Neural progenitor cell (in vitro differentiated cells): ENCODE results near the gene CALR. TPM values are rescaled to one million over a fixed set of nuclear protein-coding genes. Genes with fewer than 3 reads are reported as not detected.

Source experiments
- DNase-seq: peaks from one replicate; pipeline ENCODE4 v3.0.0-alpha.2; 2016; ENCODE audit warnings: low spot score
- H2AFZ ChIP-seq: fragments of 200-600 bp; sonication (generic); replicated peaks from 2 replicates; pipeline ENCODE4 v1.6.1; 2016; ENCODE audit warnings: antibody characterized with exemption
- H3F3A ChIP-seq: fragments of 200-600 bp; sonication (generic); 2 replicates; pipeline ENCODE4 v1.6.1; 2016; ENCODE audit warnings: antibody characterized with exemption, low read depth
- H3K27ac ChIP-seq: fragments of 200-600 bp; sonication (generic); 2 replicates; pipeline ENCODE4 v1.5.1; 2016; ENCODE audit warnings: mild to moderate bottlenecking
- H3K27me3 ChIP-seq: fragments of 200-600 bp; sonication (generic); 2 replicates; pipeline ENCODE4 v1.6.1; 2016; ENCODE audit warnings: mild to moderate bottlenecking, moderate library complexity
- H3K36me3 ChIP-seq: fragments of 200-600 bp; sonication (generic); 2 replicates; pipeline ENCODE4 v1.5.1; 2016
- H3K4me1 ChIP-seq: fragments of 200-600 bp; sonication (generic); 2 replicates; pipeline ENCODE4 v1.6.1; 2016; ENCODE audit warnings: mixed run types
- H3K4me2 ChIP-seq: fragments of 200-600 bp; sonication (generic); 2 replicates; pipeline ENCODE4 v1.6.1; 2016
- H3K4me3 ChIP-seq: fragments of 200-600 bp; sonication (generic); 2 replicates; pipeline ENCODE4 v1.5.1; 2016
- H3K79me2 ChIP-seq: fragments of 200-600 bp; sonication (generic); 2 replicates; pipeline ENCODE4 v1.6.1; 2016; ENCODE audit warnings: low read depth
- H3K9ac ChIP-seq: fragments of 200-600 bp; sonication (generic); 2 replicates; pipeline ENCODE4 v1.6.1; 2016
- H3K9me3 ChIP-seq: fragments of 200-600 bp; sonication (generic); 2 replicates; pipeline ENCODE4 v1.5.1; 2016; ENCODE audit warnings: low read depth
- H4K20me1 ChIP-seq: fragments of 200-600 bp; sonication (generic); 2 replicates; pipeline ENCODE4 v1.6.1; 2016; ENCODE audit warnings: low read depth
- H3K27ac Mint-ChIP-seq: 3 replicates; pipeline ENCODE4 v1.8.0; 2021; ENCODE audit warnings: mixed read lengths
- H3K27me3 Mint-ChIP-seq: 2 replicates; pipeline ENCODE4 v1.8.0; 2022; ENCODE audit warnings: low read depth, mild to moderate bottlenecking, inconsistent platforms, moderate library complexity, mixed read lengths; ENCODE audit not compliant: insufficient read depth
- H3K36me3 Mint-ChIP-seq: 3 replicates; pipeline ENCODE4 v1.8.0; 2021; ENCODE audit warnings: mixed read lengths
- H3K4me1 Mint-ChIP-seq: 3 replicates; pipeline ENCODE4 v1.8.0; 2021; ENCODE audit warnings: mixed read lengths
- H3K4me3 Mint-ChIP-seq: 3 replicates; pipeline ENCODE4 v1.8.0; 2021; ENCODE audit warnings: mild to moderate bottlenecking, moderate library complexity, mixed read lengths
- H3K9me3 Mint-ChIP-seq: 3 replicates; pipeline ENCODE4 v1.8.0; 2020; ENCODE audit warnings: mixed read lengths
- CTCF ChIP-seq: fragments of 200-600 bp; sonication (generic); IDR thresholded peaks from 2 replicates; pipeline ENCODE4 v1.5.1; 2017; ENCODE audit warnings: antibody characterized with exemption, mild to moderate bottlenecking
- EZH2 ChIP-seq: fragments of 200-600 bp; sonication (generic); IDR thresholded peaks from 2 replicates; pipeline ENCODE4 v1.6.1; 2017; ENCODE audit warnings: antibody characterized with exemption, mild to moderate bottlenecking, moderate library complexity
- EZH2phosphoT487 ChIP-seq: fragments of 200-600 bp; sonication (generic); IDR thresholded peaks from 2 replicates; pipeline ENCODE4 v1.6.1; 2017; ENCODE audit warnings: antibody characterized with exemption
- total RNA-seq: library from RNA; depleted of rRNA; stranded (reverse); fragments of >200 nt; gene quantifications from 2 replicates; pipeline ENCODE4 v1.2.3, GENCODE V29; 2015; ENCODE audit warnings: low replicate concordance

The CALR gene
- total RNA-seq, 1 donor from 2014 or later: 437 TPM

DNA sequence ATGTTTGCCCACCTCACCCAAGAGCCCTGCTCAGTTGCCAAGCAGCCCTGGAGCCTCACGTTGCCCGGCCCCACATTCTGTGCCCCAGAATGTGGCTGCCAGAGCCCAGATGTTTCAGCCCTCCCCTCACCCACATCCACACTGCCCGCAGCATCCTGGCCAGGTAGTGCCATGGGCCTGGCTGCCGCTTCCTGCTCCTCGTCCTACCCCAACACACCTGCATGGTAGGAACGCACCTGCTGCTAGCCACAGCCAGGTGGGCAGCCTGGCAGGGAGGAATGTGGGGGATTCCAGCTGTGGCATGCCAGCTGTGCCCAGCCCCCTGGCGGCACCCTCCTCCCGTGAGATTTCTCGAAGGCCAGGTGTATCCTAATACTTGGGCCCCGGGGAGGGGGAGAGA lies 49.4 kb downstream of the CALR start:
- H3K36me3 ChIP-seq: no peaks in the 10 kb centered on the region
- H3K4me3 Mint-ChIP-seq: no peak overlapping the region
- H3F3A ChIP-seq: peaks cover 6% of the 10 kb centered on the region
- H3K4me3 ChIP-seq: no peak overlapping the region
- no peaks in the 10 kb centered on the region for H3K4me1 ChIP-seq
- DNase-seq: no peak
- no peaks in the 10 kb centered on the region for H3K36me3 Mint-ChIP-seq
- no peaks in the 10 kb centered on the region for H3K9me3 ChIP-seq
- no peak overlapping the region for H2AFZ ChIP-seq
- no peak overlapping the region for H3K27ac ChIP-seq
- TF ChIP-seq CTCF (no peak), EZH2 (no peak), EZH2phosphoT487 (no peak)
- H3K4me1 Mint-ChIP-seq: peaks cover 21% of the 10 kb centered on the region
- H3K27me3 ChIP-seq: peaks cover 100% of the 10 kb centered on the region
- H4K20me1 ChIP-seq: peaks cover 5% of the 10 kb centered on the region
- peaks cover 5% of the 10 kb centered on the region for H3K9me3 Mint-ChIP-seq
- no peak overlapping the region for H3K27ac Mint-ChIP-seq
- peaks cover 34% of the 10 kb centered on the region for H3K27me3 Mint-ChIP-seq
- H3K9ac ChIP-seq: no peak overlapping the region
- H3K4me2 ChIP-seq: no peak overlapping the region
- no peaks in the 10 kb centered on the region for H3K79me2 ChIP-seq

DNA sequence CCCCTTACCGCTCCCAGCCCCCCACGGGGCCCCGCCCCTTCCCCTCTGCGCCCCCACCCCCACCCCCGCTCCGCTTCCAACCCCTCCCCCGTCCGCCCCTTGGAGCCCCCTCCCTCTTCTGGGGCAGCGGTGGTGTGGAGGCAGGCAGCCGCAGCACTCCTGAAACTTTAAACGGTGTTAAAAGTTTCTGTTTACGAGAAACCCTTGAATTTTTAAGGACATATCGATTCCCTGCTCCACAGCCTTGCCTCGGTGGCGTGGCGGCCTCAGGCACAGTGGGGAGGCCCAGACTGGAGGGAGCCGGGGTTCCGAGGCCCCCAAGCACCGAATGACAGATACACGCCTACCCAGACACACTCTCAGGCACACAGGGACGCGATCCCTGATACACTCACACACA lies 52.0 kb downstream of the CALR start:
- Histone ChIP-seq H3K27me3 (peaks cover 99% of the 10 kb centered on the region), H3K4me1 (no peaks in the 10 kb centered on the region), H3F3A (peaks cover 8% of the 10 kb centered on the region), H3K27ac (no peak overlapping the region), H2AFZ (no peak overlapping the region), H3K79me2 (no peaks in the 10 kb centered on the region), H3K36me3 (no peaks in the 10 kb centered on the region), H3K4me3 (no peak overlapping the region), H3K9me3 (no peaks in the 10 kb centered on the region), H4K20me1 (peaks cover 18% of the 10 kb centered on the region), H3K9ac (no peak overlapping the region), H3K4me2 (no peak overlapping the region)
- Mint-ChIP-seq H3K27me3 (peaks cover 48% of the 10 kb centered on the region), H3K4me3 (peak overlapping the region; percentile 21), H3K9me3 (peaks cover 9% of the 10 kb centered on the region), H3K4me1 (peaks cover 21% of the 10 kb centered on the region), H3K36me3 (no peaks in the 10 kb centered on the region), H3K27ac (no peak overlapping the region)
- no peak for TF ChIP-seq CTCF
- no peak for DNase-seq

DNA sequence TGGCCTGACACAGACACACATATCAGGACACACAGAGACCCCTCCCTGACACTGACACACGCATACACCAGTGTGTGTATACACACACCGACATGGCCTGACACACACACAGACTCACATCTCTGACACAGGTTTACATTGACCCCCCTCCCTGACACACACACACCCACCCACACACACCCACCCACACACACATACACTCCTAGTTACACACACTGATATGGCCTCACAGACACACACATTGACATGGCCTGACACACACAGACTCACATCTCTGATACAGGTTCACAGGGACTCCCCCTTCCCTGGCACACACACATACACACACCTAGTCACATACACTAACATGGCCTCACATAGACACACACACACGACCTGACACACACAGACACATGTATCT lies 52.4 kb downstream of the CALR start:
- H2AFZ ChIP-seq: no peak overlapping the region
- no peaks in the 10 kb centered on the region for H3K9me3 ChIP-seq
- no peak for DNase-seq
- no peak overlapping the region for H3K27ac Mint-ChIP-seq
- H3K27me3 ChIP-seq: peaks cover 98% of the 10 kb centered on the region
- H3K27me3 Mint-ChIP-seq: peaks cover 46% of the 10 kb centered on the region
- H3K4me3 ChIP-seq: no peak overlapping the region
- peak overlapping the region; percentile 21 for H3K4me3 Mint-ChIP-seq
- H3K36me3 ChIP-seq: no peaks in the 10 kb centered on the region
- no peaks in the 10 kb centered on the region for H3K36me3 Mint-ChIP-seq
- H3K4me1 ChIP-seq: no peaks in the 10 kb centered on the region
- peaks cover 9% of the 10 kb centered on the region for H3K9me3 Mint-ChIP-seq
- H3K4me1 Mint-ChIP-seq: peaks cover 18% of the 10 kb centered on the region
- no peak overlapping the region for H3K9ac ChIP-seq
- no peak overlapping the region for H3K4me2 ChIP-seq
- H4K20me1 ChIP-seq: peaks cover 18% of the 10 kb centered on the region
- peaks cover 6% of the 10 kb centered on the region for H3F3A ChIP-seq
- no peak for TF ChIP-seq EZH2phosphoT487
- no peaks in the 10 kb centered on the region for H3K79me2 ChIP-seq
- H3K27ac ChIP-seq: no peak overlapping the region

GRCh38 chr19:12991296-12991695 lies 52.9 kb downstream of the CALR start:
- H3K36me3 Mint-ChIP-seq: no peaks in the 10 kb centered on the region
- Histone ChIP-seq H3K4me1 (no peaks in the 10 kb centered on the region), H3K36me3 (no peaks in the 10 kb centered on the region), H2AFZ (no peak overlapping the region), H3K9me3 (no peaks in the 10 kb centered on the region), H3F3A (peaks cover 6% of the 10 kb centered on the region), H3K4me3 (no peak overlapping the region), H3K4me2 (no peak overlapping the region), H3K9ac (no peak overlapping the region), H3K27ac (no peak overlapping the region), H3K79me2 (no peaks in the 10 kb centered on the region), H3K27me3 (peaks cover 98% of the 10 kb centered on the region), H4K20me1 (peaks cover 19% of the 10 kb centered on the region)
- DNase-seq: no peak
- no peak overlapping the region for H3K27ac Mint-ChIP-seq
- peaks cover 18% of the 10 kb centered on the region for H3K4me1 Mint-ChIP-seq
- H3K4me3 Mint-ChIP-seq: peak overlapping the region; percentile 21
- no peak for TF ChIP-seq CTCF
- no peak for TF ChIP-seq EZH2
- TF ChIP-seq EZH2phosphoT487: no peak
- H3K27me3 Mint-ChIP-seq: peaks cover 48% of the 10 kb centered on the region
- peaks cover 9% of the 10 kb centered on the region for H3K9me3 Mint-ChIP-seq
